ENCODE results near the gene SEPTIN14. TPM values are rescaled to one million over a fixed set of nuclear protein-coding genes. Genes with fewer than 3 reads are reported as not detected.
"Not testable (repeated sequence)": the region's sequence is repeated elsewhere in the genome, so short reads cannot be mapped to it uniquely, and the experiment has no call there.

The SEPTIN14 gene
- total RNA-seq, 1 donor from 2014 or later, result not detected

DNA sequence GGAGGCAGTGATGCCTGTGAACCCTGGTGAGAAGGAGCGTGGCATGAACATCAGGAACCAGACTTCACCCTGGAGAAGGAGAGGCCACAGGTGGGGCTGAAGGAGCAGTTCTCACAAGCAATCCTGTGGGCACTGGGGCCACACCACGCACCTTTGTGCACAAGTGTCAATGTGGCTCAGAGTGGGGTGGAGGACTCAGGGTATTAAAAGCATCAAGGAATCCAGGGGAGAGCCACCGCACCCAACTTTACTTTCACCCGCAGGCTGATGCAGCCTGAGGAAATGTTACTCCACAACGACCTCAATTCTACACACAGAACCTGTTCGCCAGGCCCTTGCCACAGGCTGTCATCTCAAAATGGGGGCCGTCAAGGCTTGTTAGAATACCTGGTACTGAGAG, 77.1 kb downstream of the SEPTIN14 start:
- intact Hi-C loops (cut with micrococcal nuclease), result not testable (repeated sequence)

GRCh38 chr7:55784151-55784550, 78.4 kb downstream of the SEPTIN14 start:
- intact Hi-C loops (cut with micrococcal nuclease), result no loop called here

- intact Hi-C loops (cut with micrococcal nuclease), result no loop called here
These were observed 83.9 kb downstream of the SEPTIN14 start for GRCh38 chr7:55778631-55779030.

GRCh38 chr7:55776196-55776595, 86.4 kb downstream of the SEPTIN14 start:
- intact Hi-C loops (cut with micrococcal nuclease), result no loop called here

- intact Hi-C loops (cut with micrococcal nuclease), result no loop called here
These were observed 87.5 kb downstream of the SEPTIN14 start for GRCh38 chr7:55775051-55775420.

DNA sequence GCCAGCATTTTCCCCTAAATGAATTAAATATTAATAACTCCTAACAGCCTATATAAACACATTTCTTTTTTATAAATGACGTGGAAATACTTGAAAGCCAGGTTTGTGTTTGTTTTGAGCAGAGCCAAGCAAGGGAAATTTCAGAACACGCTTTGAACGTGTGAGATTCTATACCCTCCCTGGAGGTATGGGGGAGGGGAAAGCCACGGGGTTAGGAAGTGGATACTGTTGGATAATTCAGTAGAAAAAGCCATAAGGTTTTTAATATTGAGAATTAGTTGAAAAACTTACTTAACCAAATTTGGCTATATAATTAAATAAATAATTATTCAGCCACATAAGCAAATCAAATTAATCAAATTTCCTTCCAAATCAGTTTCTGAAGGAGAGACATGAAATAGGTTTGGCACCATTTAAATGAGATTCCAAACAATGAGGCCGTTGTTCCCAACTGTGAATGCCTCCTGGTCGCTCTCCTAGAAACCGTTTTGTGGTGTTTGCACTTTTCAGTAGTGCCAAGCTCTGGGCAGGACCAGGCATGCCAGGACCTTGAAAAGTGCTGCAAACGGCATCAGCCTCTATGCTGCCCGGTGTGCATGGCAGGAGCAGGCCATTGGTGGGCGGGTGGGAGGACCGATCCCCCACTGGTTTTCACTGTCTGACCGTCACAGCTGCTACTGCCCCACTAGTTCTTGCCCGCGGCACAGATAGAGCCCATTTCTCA, 88.1 kb downstream of the SEPTIN14 start:
- intact Hi-C loops (cut with micrococcal nuclease), result no loop called here

DNA sequence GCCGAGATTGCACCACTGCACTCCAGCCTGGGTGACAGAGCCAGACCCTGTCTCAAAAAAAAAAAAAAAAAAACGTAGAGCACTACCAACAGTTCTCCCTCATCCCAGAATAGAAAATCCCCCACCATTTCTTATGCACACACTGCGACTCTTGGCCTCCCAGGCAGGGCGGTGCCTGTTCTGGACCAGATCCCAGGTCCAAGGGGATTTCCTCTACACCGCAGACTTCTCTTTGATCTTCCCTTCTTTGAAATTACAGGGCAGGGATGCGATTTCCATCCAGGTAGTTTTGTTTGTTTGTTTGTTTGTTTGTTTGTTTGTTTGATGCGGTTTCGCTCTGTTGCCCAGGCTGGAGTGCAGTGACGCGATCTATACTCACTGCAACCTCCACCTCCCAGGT, 91.8 kb downstream of the SEPTIN14 start:
- intact Hi-C loops (cut with micrococcal nuclease), result no loop called here

DNA sequence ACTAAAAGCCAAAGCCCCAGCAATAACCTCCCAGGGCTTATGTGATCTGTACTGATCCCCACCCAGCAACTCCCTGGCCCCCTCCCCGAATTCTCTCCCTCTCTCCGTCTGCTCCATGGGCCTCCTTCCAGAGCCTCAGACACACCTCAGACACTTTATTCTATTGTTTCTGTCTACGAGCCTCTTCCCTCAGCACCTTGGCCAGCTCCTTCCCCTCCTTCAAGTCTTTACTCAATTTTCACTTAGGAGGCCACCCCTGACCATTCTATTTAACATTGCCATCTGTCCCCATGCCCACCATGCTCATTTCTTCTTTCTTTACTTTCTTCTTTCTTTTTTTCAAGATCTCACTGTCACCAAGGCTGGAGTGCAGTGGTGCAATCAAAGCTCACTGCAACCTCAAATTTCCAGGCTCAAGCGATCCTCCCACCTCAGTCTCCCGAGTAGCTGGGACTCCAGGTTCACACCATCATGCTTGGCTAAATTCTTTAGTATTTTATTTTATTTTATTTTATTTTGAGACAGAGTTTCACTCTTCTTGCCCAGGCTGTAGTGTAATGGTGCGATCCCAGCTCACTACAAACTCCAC, 109.2 kb downstream of the SEPTIN14 start:
- intact Hi-C loops (cut with micrococcal nuclease), result not testable (repeated sequence)

DNA sequence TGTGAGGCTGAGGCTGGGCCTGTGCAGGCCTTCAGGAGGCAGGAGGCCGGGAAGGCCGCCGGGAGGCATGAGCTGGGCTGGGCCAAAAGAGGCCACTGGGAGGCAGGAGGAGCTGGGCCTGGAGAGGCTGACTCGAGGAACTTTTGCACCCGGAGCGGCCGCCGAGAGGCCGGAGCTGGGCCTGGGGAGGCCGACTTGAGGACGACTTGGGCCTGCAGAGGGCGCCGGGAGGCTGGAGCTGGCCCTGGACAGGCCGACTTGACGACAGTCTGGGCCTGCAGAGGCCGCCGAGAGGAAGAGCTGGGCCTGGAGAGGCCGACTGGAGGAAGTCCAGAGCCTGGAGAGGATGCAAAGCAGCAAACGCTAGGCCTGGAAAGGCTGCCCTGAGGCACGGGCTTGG, 117.8 kb downstream of the SEPTIN14 start:
- intact Hi-C loops (cut with micrococcal nuclease), result not testable (repeated sequence)

Other genes starting within 250 kb of the SEPTIN14 start
- 2.0 and 2.3 TPM in 2 replicates for gene ZNF713, start 24.7 kb upstream of the SEPTIN14 start, total RNA-seq
- 16.4 and 16.6 TPM in 2 replicates for gene MRPS17, start 89.1 kb upstream of the SEPTIN14 start, total RNA-seq
- 36.2 TPM in 2 replicates for gene NIPSNAP2, start 101.8 kb upstream of the SEPTIN14 start, total RNA-seq
- gene PSPH, start 188.7 kb upstream of the SEPTIN14 start, total RNA-seq, result 12.0 and 13.5 TPM in 2 replicates
- 167 and 172 TPM in 2 replicates for gene CCT6A, start 189.0 kb upstream of the SEPTIN14 start, total RNA-seq
- gene SUMF2, start 201.5 kb upstream of the SEPTIN14 start, total RNA-seq, result 117 and 124 TPM in 2 replicates
- 3.6 and 3.7 TPM in 2 replicates for gene PHKG1, start 230.2 kb upstream of the SEPTIN14 start, total RNA-seq
- 535 and 541 TPM in 2 replicates for gene CHCHD2, start 243.7 kb upstream of the SEPTIN14 start, total RNA-seq

Measured in T-helper 2 cell treated with Interferon-gamma antibody and Interleukin-4, amounts not matched to agents 100 ng/mL and 5 ng/mL, for 36 hours (primary cell).